Measurements from ENCODE around the gene TECPR2.
"Not testable (repeated sequence)": the region's sequence is repeated elsewhere in the genome, so short reads cannot be mapped to it uniquely, and the experiment has no call there.

Gene TECPR2, protein sequence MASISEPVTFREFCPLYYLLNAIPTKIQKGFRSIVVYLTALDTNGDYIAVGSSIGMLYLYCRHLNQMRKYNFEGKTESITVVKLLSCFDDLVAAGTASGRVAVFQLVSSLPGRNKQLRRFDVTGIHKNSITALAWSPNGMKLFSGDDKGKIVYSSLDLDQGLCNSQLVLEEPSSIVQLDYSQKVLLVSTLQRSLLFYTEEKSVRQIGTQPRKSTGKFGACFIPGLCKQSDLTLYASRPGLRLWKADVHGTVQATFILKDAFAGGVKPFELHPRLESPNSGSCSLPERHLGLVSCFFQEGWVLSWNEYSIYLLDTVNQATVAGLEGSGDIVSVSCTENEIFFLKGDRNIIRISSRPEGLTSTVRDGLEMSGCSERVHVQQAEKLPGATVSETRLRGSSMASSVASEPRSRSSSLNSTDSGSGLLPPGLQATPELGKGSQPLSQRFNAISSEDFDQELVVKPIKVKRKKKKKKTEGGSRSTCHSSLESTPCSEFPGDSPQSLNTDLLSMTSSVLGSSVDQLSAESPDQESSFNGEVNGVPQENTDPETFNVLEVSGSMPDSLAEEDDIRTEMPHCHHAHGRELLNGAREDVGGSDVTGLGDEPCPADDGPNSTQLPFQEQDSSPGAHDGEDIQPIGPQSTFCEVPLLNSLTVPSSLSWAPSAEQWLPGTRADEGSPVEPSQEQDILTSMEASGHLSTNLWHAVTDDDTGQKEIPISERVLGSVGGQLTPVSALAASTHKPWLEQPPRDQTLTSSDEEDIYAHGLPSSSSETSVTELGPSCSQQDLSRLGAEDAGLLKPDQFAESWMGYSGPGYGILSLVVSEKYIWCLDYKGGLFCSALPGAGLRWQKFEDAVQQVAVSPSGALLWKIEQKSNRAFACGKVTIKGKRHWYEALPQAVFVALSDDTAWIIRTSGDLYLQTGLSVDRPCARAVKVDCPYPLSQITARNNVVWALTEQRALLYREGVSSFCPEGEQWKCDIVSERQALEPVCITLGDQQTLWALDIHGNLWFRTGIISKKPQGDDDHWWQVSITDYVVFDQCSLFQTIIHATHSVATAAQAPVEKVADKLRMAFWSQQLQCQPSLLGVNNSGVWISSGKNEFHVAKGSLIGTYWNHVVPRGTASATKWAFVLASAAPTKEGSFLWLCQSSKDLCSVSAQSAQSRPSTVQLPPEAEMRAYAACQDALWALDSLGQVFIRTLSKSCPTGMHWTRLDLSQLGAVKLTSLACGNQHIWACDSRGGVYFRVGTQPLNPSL (N-terminal part only)

DNA sequence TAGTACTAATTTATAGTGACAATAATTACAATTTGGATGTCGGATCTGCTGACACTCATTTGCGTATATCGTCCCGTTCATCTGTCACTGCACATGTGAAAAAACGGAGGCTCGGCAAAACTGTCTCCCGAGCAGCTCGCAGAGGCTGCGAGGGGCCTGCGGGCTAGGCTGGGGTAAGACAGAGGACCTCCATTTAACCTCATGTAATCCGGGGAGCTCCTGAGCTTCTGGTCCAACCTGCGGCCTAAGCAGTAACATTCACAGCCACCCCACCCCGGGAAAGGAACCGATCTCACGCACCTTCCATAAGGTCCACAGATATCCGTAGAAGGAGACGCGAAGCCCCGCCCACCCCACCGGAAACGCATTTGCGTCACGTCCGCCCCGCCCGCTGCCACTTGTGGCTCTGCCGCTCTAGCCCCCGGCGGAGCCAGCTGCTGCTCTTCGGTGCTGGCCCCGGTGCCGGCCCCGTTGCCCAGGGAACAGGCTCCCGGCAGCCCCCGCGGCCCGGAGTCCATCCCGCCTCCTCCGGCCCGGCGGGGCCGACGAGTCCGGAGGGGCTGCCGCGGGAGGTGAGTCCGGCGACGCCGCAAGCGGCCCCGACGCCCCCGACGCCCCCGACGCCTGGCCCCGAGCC, at the start of gene TECPR2, which contains the start of gene CINP:
Gene TECPR2 (plus strand): TSS at position 397 of the 637 bp plus-strand sequence. CDS start 13,781 bp downstream, outside the sequence.
Gene CINP (minus strand): TSS at position 346 of the 637 bp plus-strand sequence. CDS start 39 bp downstream, at position 307.
- peak; percentile 95 to 96 for DNase-seq

- DNase-seq = peak; percentile 81 to 82
Measured at GRCh38 chr14:102314242-102315011, 48.3 kb upstream of the TECPR2 start.

- no peak for DNase-seq
Measured at GRCh38 chr14:102315121-102315520, 47.6 kb upstream of the TECPR2 start.

- peak; percentile 20 to 62 for DNase-seq
Measured at GRCh38 chr14:102316338-102316742, 46.4 kb upstream of the TECPR2 start.

- peak; percentile 93 to 95 for DNase-seq
Measured at GRCh38 chr14:102316743-102317563, 45.8 kb upstream of the TECPR2 start.

GRCh38 chr14:102317564-102318248, 45.0 kb upstream of the TECPR2 start:
- DNase-seq = peak; percentile 25 to 48

- DNase-seq = no peak
Measured at GRCh38 chr14:102318781-102319276, 43.9 kb upstream of the TECPR2 start.

DNA sequence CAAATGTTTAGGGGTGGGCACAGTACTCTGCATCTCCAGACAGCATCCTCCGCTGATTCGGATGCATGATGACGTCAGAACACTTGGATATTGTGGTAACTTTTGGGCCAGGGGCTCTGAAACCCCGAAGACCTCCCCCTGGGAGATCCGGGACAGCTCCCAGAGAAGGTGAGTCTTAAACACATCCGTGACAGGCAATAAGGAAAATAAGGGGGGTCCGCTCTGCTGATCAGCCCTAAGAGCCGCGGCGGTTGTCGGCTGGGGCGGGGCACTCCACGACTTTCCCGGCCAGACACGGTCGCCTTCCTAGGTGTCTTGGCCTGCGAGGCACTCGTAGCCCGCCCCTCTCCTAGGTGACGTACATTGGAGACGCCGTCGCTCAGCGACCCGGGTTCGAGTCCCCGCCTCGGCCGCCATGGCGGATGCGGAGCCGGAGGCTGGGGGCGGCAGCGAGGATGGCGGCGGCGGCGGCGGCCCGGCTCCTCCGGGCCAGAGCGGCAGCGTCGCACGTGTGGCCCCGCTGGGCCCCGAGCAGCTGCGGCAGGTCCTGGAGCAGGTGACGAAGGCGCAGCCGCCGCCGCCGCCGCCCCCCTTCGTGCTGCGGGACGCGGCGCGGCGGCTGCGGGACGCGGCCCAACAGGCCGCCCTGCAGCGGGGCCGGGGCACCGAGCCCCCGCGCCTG, 43.2 kb upstream of the TECPR2 start, which contains the start of gene ZNF839:
Gene ZNF839 (plus strand): TSS at position 396 of the 682 bp plus-strand sequence. CDS start 20 bp downstream, at position 416.
- DNase-seq = peak; percentile 93 to 94

- peak; percentile 52 to 55 for DNase-seq
Measured at GRCh38 chr14:102320033-102320660, 42.6 kb upstream of the TECPR2 start.

DNA sequence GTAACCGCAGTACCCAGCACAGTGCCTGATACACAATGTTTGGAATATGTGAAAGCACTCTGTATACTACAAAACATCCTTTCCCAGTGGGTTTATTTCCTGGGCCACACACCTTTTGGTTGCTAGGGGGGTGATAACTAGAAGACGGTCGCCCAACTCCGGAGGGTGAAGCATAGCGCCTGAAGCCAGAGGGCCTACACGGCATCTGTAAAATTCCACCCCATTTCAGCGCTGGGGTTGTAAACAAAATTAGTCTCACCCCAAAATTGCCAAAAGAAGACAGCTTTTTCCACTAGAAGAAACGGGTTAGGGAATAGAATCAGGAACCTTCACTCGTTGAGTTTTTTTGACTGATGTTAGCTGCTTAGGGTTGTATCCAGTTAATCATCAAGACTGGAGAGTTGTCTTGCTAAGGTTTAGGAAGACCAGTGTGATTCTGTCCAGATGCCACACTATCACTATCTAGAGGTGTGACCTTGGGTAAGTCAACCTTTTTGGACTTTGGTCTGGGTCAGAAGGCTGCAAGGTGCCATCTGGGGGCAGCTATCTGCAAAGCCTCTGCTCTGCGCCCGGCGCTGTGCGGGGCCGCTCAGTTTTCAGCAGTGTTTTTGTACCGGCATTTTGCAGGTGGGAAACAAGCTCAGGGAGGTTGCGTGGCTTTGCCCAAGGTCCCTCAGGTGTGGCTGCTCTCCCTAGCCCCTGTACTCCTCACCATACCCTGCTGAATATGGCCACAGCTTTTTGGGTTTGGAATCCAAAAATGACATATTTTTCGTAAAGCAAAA, 41.9 kb upstream of the TECPR2 start:
- no peak for DNase-seq

DNA sequence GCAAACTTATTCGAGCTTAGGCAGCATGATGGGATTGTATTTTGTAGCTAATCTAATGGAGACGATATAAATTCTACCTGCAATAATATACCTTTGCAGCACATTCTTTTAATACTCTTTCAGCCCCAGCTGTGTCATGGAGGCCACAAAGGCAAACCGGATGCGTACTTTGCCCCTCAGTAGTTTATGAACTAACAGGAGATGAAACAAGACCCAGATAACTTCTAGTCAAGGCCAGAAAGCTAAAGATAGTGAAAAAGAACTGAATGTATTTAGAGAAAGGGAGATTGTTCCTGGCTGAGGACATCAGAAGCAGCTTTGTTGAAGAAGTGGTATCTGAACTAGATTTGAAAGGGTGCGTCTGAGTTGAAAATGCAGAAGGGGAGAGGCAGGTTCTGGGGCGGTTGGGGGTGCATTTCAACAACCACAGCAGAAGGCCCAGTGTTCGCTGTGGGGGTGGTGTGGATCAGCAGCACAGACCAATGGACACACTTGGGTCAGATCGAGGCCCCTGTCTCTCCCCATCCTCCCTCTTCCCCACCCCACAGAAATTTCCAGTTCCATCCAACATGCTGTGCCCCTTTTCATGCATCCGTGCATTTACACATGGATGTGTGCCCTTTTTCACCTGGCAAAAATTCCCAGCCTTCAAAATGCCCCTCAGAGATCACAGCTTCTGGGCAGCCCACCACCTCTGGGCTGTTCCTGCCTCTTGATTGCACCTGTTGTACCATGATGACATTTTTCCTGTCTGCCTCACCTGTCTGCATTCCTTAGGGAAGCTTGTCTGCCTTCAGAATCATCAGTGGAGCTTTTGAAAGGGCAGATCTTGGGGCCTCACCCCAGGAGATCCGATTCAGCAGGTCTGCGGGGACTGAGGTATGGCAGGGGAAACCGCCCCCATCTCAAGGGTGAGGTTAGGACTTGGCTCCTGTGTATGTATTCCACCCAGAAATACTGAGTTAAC, 41.0 kb upstream of the TECPR2 start:
- DNase-seq = no peak

GRCh38 chr14:102323102-102323501, 39.6 kb upstream of the TECPR2 start:
- peak; percentile 35 to 50 for DNase-seq

DNA sequence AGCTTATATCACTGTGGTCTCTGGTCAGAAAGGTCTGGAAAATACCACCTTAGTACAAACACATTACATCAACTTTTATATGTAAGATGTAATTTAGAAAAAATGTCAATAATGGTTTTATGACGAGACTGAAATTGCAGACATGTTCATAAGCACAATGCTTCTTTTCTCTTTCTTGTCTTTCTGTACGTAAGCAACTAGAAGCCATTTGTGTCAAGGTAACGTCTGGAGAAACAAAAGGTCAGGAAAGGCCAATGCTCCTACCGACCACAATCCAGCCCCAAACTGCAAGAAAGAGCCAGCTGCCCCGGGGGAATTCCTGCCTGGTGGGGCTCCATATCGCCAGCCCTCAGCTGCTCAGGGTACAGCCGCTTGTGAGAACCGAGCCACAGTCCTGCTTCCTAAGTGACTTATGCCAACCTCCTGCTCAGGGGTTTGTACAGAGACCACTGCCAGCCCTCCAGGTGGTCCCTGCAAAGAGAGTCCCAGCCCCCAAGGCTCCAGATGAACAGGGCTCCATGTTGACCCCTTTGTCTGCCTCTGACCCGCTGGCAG, 36.9 kb upstream of the TECPR2 start:
- DNase-seq = no peak

- no peak for DNase-seq
Measured at GRCh38 chr14:102326583-102326982, 36.2 kb upstream of the TECPR2 start.

GRCh38 chr14:102329381-102329780, 33.4 kb upstream of the TECPR2 start:
- not testable (repeated sequence) for DNase-seq

DNA sequence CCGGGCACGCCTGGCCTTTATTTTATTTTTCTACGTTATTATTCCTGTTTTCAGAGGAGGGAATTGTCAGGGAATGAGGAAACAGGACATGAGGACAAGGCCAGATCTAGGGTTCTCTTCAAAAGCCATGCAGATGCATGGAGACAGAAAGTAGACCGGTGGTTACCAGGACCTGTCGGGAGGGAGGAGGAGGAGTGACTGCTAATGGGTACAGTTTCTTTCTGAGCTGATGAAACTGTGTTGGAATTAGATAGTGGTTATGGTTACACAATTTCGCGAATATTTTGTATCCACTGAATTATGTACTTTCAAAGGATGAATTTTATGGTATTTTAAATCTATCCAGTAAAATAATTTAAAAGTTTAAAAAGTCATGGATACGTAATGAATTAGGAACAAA, 31.9 kb upstream of the TECPR2 start:
- no peak for DNase-seq

Data from CD4-positive, alpha-beta T cell treated with Interleukin-4 for 1 hour (primary cell).